WI38 (cell line): ENCODE results near the gene LIX1L.

Source experiments
- H3K4me3 ChIP-seq: 2 replicates; pipeline ENCODE4 v1.5.1; 2011; ENCODE audit warnings: low read depth, mild to moderate bottlenecking, control low read depth, low read length
- TF ChIP-seq, protein P1 (sequence below): IDR thresholded peaks from 2 replicates; pipeline ENCODE4 v1.5.1; 2012; ENCODE audit warnings: low read depth, mild to moderate bottlenecking, control low read depth, low read length

Gene LIX1L

DNA sequence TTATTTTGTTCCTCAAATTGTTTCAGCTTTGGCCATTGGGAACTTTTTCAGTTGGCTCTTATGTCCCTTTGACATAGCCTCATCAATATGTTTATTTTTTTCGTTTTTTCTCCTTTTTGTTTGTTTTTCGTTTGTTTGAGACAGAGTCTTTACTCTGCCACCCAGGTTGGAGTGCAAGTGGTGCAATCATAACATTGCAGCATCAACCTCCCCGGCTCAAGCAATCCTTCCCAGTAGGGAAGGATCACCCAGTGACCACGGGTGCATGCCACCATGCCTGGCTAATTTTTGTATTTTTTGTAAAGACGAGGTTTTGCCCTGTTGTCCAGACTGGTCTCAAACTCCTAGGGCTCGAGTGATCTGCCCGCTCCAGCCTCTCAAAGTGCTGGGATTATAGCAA, 14.8 kb upstream of the LIX1L start:
- TF ChIP-seq, protein P1, sequence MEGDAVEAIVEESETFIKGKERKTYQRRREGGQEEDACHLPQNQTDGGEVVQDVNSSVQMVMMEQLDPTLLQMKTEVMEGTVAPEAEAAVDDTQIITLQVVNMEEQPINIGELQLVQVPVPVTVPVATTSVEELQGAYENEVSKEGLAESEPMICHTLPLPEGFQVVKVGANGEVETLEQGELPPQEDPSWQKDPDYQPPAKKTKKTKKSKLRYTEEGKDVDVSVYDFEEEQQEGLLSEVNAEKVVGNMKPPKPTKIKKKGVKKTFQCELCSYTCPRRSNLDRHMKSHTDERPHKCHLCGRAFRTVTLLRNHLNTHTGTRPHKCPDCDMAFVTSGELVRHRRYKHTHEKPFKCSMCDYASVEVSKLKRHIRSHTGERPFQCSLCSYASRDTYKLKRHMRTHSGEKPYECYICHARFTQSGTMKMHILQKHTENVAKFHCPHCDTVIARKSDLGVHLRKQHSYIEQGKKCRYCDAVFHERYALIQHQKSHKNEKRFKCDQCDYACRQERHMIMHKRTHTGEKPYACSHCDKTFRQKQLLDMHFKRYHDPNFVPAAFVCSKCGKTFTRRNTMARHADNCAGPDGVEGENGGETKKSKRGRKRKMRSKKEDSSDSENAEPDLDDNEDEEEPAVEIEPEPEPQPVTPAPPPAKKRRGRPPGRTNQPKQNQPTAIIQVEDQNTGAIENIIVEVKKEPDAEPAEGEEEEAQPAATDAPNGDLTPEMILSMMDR = no peak
- H3K4me3 ChIP-seq = no peak overlapping the region

DNA sequence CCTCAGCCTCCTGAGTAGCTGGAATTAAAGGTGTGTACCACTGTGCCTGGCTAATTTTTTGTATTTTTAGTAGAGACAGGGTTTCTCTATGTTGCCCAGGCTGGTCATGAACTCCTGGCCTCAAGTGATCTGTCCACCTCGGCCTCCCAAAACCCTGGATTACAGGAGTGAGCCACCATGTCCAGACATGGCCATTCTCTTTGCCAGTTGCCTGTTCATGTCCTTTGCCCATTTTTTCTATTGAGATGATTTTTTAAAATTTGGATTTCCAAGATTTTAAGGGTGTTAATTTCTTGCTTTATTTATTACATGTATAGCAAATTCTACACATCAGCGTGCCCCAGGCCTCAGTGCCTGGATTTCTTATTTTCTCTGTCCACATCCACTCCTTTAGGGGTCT, 9.5 kb upstream of the LIX1L start:
- no peak overlapping the region for H3K4me3 ChIP-seq
- TF ChIP-seq, protein P1 = no peak

DNA sequence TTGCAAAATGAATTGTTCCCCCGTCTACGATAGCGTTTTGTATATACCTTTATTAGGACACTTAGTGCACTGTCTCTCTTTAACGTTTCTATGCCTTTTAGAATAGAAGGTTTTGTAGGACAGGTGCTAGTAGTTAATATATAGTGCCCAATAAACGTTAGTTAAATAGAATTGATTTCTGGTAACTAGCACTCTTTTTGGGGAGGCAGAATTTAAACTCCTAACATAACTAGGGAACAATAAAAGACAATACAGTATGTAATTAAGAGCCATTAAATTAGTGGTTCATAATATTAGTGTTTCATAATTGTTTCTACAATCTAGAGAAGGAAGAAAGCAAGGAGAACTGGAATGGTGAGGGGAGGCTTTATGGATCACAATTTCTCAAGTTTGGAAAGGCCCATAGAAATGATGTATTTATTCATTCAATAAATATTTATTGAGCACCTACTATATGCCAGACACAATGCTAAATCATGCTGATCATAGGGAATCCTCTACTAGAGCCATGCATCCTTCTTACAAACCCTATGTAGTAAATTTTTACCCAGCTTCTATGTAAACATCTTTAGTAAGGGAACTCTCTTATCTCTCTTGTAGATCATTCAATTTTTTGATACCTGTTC, 7.4 kb upstream of the LIX1L start:
- TF ChIP-seq, protein P1 = no peak
- peak overlapping the region; percentile 72 for H3K4me3 ChIP-seq

DNA sequence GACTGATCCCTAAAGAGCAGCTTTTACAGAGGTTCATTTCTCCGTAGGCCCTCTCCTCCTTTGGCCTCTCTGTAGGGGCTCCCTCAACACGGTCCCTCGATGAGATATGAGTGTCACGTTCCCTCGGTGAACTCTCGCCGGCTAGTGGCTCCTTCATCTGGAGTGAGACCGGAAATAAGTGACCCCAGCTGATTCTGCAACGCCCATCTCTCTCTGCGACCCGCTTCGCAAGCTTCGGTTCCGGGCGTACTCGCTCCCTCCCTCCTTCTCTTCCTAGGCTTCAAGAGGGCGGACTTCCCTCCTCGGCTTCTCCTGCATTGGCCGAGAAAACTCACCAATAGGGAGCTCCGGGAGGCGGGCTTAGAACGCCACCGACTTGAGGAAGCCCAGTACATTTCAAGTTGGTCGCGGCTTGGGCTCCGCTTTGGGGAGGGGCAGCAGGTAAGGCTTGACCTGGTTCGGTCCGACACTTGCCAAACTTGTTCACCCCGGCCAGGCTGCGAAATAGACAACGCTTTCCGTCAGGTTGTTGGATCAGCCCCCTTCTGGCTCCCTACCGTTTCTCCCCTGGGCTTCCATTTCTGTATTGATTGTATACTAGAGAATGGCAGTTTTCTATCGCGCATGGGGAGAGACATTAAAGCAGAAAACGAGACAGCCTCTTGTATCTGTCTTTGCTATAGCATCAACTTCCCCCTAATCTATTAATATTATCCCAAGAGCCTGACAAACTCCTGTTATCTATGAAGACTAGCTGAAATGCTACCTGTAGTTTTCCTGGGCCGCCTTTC, 6.7 kb upstream of the LIX1L start, which contains the start of the genes ANKRD34A and POLR3GL:
ANKRD34A (minus strand) TSS at position 248 of the 791 bp plus-strand sequence. CDS start 2,816 bp downstream, outside the sequence.
POLR3GL (plus strand) TSS at position 363 of the 791 bp plus-strand sequence. CDS start 10,176 bp downstream, outside the sequence.
- TF ChIP-seq, protein P1 = no peak
- H3K4me3 ChIP-seq = peak within 1 kb of the TSS; percentile 72

DNA sequence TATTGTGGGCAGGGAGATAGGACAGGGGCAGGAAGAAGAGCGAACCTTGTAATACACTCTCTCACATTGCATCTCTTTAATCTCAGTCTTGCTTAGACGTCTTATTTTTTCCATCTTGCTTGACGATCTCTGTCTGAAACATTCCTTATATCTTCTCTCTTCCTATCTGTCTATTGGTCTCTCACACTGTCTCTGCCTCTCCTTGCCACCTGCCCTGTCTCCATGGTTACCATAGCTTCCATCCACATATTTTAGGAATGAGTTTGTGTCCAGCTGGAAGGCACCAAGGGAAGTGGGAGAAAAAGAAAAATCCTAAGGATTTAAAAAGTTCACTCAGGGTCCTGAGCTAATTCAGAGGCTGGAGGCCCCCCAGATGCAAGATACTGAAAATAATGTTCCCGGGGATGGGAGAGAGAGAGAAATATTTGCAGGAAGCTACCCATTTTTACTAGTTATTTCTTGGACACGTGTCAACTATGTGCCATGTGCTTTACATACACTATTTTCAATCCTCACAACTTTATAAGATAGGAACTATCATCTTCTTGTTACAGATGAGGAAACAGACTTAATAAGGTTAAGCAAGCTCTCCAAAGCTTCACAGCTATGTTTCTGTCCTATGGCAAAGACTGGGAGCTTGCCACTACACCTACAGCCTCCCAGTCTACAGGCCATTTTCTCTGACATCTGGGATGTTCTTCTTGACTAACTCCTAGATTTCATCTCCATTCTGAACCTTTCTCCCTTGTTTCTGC, 5.6 kb upstream of the LIX1L start:
- H3K4me3 ChIP-seq = peak overlapping the region; percentile 72
- TF ChIP-seq, protein P1 = no peak

DNA sequence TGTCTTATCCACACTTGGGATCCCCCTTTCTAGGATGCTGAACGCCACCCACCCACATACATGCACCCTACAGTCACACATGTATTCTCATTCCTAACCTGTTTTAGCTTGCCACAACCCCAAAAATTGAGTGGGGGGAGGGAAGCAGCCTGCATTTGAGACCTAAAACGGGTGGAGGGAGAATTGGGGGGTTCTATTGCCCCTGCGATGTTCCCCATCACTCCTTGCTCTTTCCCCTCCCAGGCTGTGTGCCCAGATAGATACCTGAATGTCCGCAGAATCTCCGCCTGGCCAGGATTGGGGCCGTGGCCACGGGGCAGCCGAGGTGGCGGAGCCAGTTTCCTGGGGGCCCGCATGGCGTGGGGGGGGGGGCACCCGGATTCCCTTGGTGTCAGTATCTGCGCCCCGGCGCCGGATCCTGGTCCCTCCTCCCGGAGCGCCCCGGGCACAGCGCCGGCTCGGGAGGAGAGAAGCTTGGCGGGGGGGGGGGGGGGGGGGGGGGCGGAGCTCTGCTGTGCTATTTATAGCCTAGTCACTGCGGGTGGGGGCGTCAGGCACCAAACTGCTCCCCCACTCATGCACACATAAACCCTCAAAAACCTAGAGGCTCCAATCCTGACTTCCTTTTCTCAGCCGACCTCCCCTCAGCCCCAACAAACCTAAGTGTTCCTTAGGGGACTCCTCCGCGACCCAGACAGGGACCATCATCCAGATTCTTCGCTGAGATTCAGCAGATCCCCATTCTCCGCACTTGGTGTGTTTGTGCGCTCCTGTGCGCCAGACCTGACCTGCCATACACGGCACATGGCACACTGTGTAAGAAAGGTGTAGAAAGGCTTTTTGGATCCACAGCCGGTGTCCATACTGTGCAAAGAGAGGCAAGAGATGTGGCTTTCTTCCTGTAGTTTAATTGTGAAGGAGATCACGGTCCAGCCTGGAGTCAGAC, 4.6 kb upstream of the LIX1L start:
- TF ChIP-seq, protein P1 = no peak
- H3K4me3 ChIP-seq = peak overlapping the region; percentile 67
